ENCODE measurements around the gene WAC.
A peak's percentile ranks its signal among the peaks of the same experiment; 100 is the strongest.

Gene WAC

GRCh38 chr10:28533571-28534304 is 820 bp downstream of the WAC start:
- no peak for TF ChIP-seq CTCF (IDR thresholded peaks at IDR 0.05; ENCODE audit: low read depth, low read length, missing control alignments)
- H3K4me3 ChIP-seq (ENCODE audit: low read depth, low read length) = peak overlapping the region; percentile 69
- in situ Hi-C loops (cut with HindIII; ENCODE audit: low sequenced_read_pairs) = no loop called here
- no peak for DNase-seq (ENCODE audit: low read depth)

- no peak overlapping the region for H3K4me3 ChIP-seq (ENCODE audit: low read depth, low read length)
- TF ChIP-seq CTCF (IDR thresholded peaks at IDR 0.05; ENCODE audit: low read depth, low read length, missing control alignments) = no peak
- in situ Hi-C loops (cut with HindIII; ENCODE audit: low sequenced_read_pairs) = no loop called here
- DNase-seq (ENCODE audit: low read depth) = no peak
These were observed 2.9 kb downstream of the WAC start for GRCh38 chr10:28535846-28536245.

- in situ Hi-C loops (cut with HindIII; ENCODE audit: low sequenced_read_pairs) = no loop called here
- no peak overlapping the region for H3K4me3 ChIP-seq (ENCODE audit: low read depth, low read length)
- DNase-seq (ENCODE audit: low read depth) = no peak
- no peak for TF ChIP-seq CTCF (IDR thresholded peaks at IDR 0.05; ENCODE audit: low read depth, low read length, missing control alignments)
These were observed 5.7 kb downstream of the WAC start for GRCh38 chr10:28538595-28538994.

GRCh38 chr10:28540145-28540544 is 7.2 kb downstream of the WAC start:
- no peak for TF ChIP-seq CTCF (IDR thresholded peaks at IDR 0.05; ENCODE audit: low read depth, low read length, missing control alignments)
- in situ Hi-C loops (cut with HindIII; ENCODE audit: low sequenced_read_pairs) = no loop called here
- H3K4me3 ChIP-seq (ENCODE audit: low read depth, low read length) = no peak overlapping the region
- no peak for DNase-seq (ENCODE audit: low read depth)

- DNase-seq (ENCODE audit: low read depth) = no peak
- peak; percentile 21 for TF ChIP-seq CTCF (IDR thresholded peaks at IDR 0.05; ENCODE audit: low read depth, low read length, missing control alignments)
- in situ Hi-C loops (cut with HindIII; ENCODE audit: low sequenced_read_pairs) = no loop called here
- H3K4me3 ChIP-seq (ENCODE audit: low read depth, low read length) = no peak overlapping the region
These were observed 8.9 kb downstream of the WAC start for GRCh38 chr10:28541717-28542365.

GRCh38 chr10:28542728-28543127 is 9.8 kb downstream of the WAC start:
- TF ChIP-seq CTCF (IDR thresholded peaks at IDR 0.05; ENCODE audit: low read depth, low read length, missing control alignments) = no peak
- in situ Hi-C loops (cut with HindIII; ENCODE audit: low sequenced_read_pairs) = no loop called here
- H3K4me3 ChIP-seq (ENCODE audit: low read depth, low read length) = no peak overlapping the region
- DNase-seq (ENCODE audit: low read depth) = no peak
